Spleen (tissue), 7 donors: ENCODE results near the gene MED9.

Experiments used
- POLR2A ChIP-seq, 3 donors: fragments of 450-650 bp; IDR thresholded peaks; one replicate each; pipeline ENCODE4 v1.5.1; 2017; ENCODE audit warnings: antibody characterized with exemption in 3 of 3, mild to moderate bottlenecking in 1 of 3
- POLR2AphosphoS5 ChIP-seq, 3 donors: sonication (generic); formaldehyde crosslinking; IDR thresholded peaks; one replicate each; pipeline ENCODE4 v1.5.1; 2017; ENCODE audit warnings: antibody characterized with exemption in 3 of 3
- TF ChIP-seq, protein P1 (sequence below), 11 experiments: fragments of 200-600 bp in 7 of 11; fragments of 450-650 bp in 4 of 11; sonication (generic) in 4 of 11; IDR thresholded peaks in 8 of 11; conservative IDR thresholded peaks in 3 of 11; 1 replicate in 7 of 11; 2 replicates in 4 of 11; pipeline versions ENCODE4 v1.4.0 to v1.8.0; 2016 to 2021; ENCODE audit warnings: antibody characterized with exemption in 11 of 11, inconsistent platforms in 4 of 11, mild to moderate bottlenecking in 1 of 11
- donor health status: DM: no; HTN: no; CAD: no; lungs with moderate emphysema.
- donor health status: DM: no; HTN: no; CAD: no.
- donor health status: DM: no; HTN: no; CAD: no.

DNA sequence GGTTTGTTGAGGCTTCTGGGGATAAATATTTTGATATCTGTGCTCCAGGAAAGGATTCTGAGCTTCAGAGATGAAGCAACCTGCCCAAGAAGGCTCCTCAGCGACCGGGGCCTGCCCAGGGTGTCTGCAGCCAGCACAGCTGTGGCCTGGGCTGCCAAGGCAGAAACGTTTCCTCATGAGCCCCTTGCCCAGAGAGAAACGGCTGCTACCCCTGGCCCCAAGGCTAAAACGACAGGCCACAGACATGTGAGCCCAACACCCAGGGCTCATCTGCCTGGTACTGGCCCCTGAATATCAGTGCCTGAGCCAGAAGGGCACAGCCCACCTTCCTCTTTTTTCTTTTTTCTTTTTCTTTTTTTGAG lies 64.8 kb downstream of the MED9 start:
- TF ChIP-seq, protein P1, sequence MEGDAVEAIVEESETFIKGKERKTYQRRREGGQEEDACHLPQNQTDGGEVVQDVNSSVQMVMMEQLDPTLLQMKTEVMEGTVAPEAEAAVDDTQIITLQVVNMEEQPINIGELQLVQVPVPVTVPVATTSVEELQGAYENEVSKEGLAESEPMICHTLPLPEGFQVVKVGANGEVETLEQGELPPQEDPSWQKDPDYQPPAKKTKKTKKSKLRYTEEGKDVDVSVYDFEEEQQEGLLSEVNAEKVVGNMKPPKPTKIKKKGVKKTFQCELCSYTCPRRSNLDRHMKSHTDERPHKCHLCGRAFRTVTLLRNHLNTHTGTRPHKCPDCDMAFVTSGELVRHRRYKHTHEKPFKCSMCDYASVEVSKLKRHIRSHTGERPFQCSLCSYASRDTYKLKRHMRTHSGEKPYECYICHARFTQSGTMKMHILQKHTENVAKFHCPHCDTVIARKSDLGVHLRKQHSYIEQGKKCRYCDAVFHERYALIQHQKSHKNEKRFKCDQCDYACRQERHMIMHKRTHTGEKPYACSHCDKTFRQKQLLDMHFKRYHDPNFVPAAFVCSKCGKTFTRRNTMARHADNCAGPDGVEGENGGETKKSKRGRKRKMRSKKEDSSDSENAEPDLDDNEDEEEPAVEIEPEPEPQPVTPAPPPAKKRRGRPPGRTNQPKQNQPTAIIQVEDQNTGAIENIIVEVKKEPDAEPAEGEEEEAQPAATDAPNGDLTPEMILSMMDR (IDR thresholded peaks at IDR 0.05 in 8 of 11, conservative IDR thresholded peaks at IDR 0.05 in 3 of 11): no peak
- TF ChIP-seq POLR2A (IDR thresholded peaks at IDR 0.05) (no peak), POLR2AphosphoS5 (IDR thresholded peaks at IDR 0.05) (no peak)
